GM21423 (cell line): ENCODE data around the gene NAXE.
"Not testable (repeated sequence)": the region's sequence is repeated elsewhere in the genome, so short reads cannot be mapped to it uniquely, and the experiment has no call there.

ENCODE experiments used
- ATAC-seq: cut with Tn5 transposase; IDR thresholded peaks from one replicate; pipeline ENCODE4 v1.9.1; 2021; ENCODE audit warnings: mild to moderate bottlenecking, moderate library complexity; ENCODE audit not compliant: unreplicated experiment

The NAXE gene

GRCh38 chr1:156622581-156623297 lies 31.2 kb downstream of the NAXE start:
- no peak for ATAC-seq

GRCh38 chr1:156623946-156624813 lies 32.6 kb downstream of the NAXE start:
- ATAC-seq: no peak

- ATAC-seq: no peak
These were observed 33.3 kb downstream of the NAXE start for GRCh38 chr1:156624814-156625435.

- ATAC-seq: no peak
These were observed 34.0 kb downstream of the NAXE start for GRCh38 chr1:156625436-156626078.

GRCh38 chr1:156626079-156626438 lies 34.5 kb downstream of the NAXE start:
- no peak for ATAC-seq

GRCh38 chr1:156627313-156627880 lies 35.8 kb downstream of the NAXE start:
- no peak for ATAC-seq

GRCh38 chr1:156629823-156630449 lies 38.4 kb downstream of the NAXE start:
- no peak for ATAC-seq

GRCh38 chr1:156631152-156631551 lies 39.6 kb downstream of the NAXE start:
- ATAC-seq: not testable (repeated sequence)

- ATAC-seq: no peak
These were observed 40.8 kb downstream of the NAXE start for GRCh38 chr1:156632355-156632754.

GRCh38 chr1:156638189-156638985 lies 46.8 kb downstream of the NAXE start:
- no peak for ATAC-seq

- ATAC-seq: no peak
These were observed 48.1 kb downstream of the NAXE start for GRCh38 chr1:156639601-156640101.

- no peak for ATAC-seq
These were observed 49.5 kb downstream of the NAXE start for GRCh38 chr1:156640842-156641706.

- ATAC-seq: no peak
These were observed 50.2 kb downstream of the NAXE start, which contains the start of gene BCAN for GRCh38 chr1:156641761-156642264. Gene BCAN, plus strand, starts transcription at chr1:156642117. Its CDS starts 3,938 bp downstream, at chr1:156646055.

- no peak for ATAC-seq
These were observed 50.9 kb downstream of the NAXE start for GRCh38 chr1:156642265-156643048.

GRCh38 chr1:156643049-156643777 lies 51.6 kb downstream of the NAXE start:
- no peak for ATAC-seq

- peak; percentile 63 for ATAC-seq
These were observed 52.2 kb downstream of the NAXE start for GRCh38 chr1:156643778-156644092.
